Peyer's patch (tissue), 4 donors: ENCODE results near the gene RASSF4. TPM values are rescaled to one million over a fixed set of nuclear protein-coding genes. Genes with fewer than 3 reads are reported as not detected.

Source experiments
- DNase-seq, 3 donors: peaks; one replicate each; pipeline ENCODE4 v3.0.0-alpha.2; 2017 to 2019
- H3K27ac ChIP-seq, 4 donors: fragments of 200-600 bp; sonication (generic); one replicate each; pipeline ENCODE4 v1.5.1; 2016 to 2019
- H3K27me3 ChIP-seq, 2 donors: fragments of 200-600 bp; sonication (generic); one replicate each; pipeline ENCODE4 v1.5.1; 2019
- H3K36me3 ChIP-seq, 3 donors: fragments of 200-600 bp; sonication (generic); one replicate each; pipeline ENCODE4 v1.5.1; 2016 to 2019
- H3K4me1 ChIP-seq, 4 donors: fragments of 200-600 bp; sonication (generic); one replicate each; pipeline ENCODE4 v1.5.1; 2016 to 2019
- H3K4me3 ChIP-seq, 4 donors: fragments of 200-600 bp; sonication (generic); 1 replicate in 3 of 4; 2 replicates in 1 of 4; pipeline ENCODE4 v1.5.1; 2016 to 2019; ENCODE audit warnings: mild to moderate bottlenecking in 1 of 4
- H3K9me3 ChIP-seq, 4 donors: fragments of 200-600 bp; sonication (generic); one replicate each; pipeline ENCODE4 v1.5.1; 2016 to 2019; ENCODE audit warnings: mild to moderate bottlenecking in 1 of 4
- POLR2A ChIP-seq, 2 donors: fragments of 450-650 bp; IDR thresholded peaks; one replicate each; pipeline ENCODE4 v1.5.1; 2017; ENCODE audit warnings: antibody characterized with exemption in 2 of 2, mild to moderate bottlenecking in 2 of 2, moderate library complexity in 2 of 2
- total RNA-seq, 4 donors: library from RNA; depleted of rRNA; stranded (reverse); fragments of >200 nt; gene quantifications; one replicate each; pipeline ENCODE4 v1.1.0, GENCODE V29; 2016
- TF ChIP-seq, protein P1 (sequence below), 6 experiments: fragments of 450-650 bp in 4 of 6; fragments of 200-600 bp in 2 of 6; sonication (generic) in 1 of 6; IDR thresholded peaks; one replicate each; pipeline ENCODE4 v1.5.1; 2017 to 2019; ENCODE audit warnings: antibody characterized with exemption in 6 of 6, mild to moderate bottlenecking in 3 of 6, moderate library complexity in 1 of 6

RASSF4 gene
- total RNA-seq, 4 donors from 2014 or later, result 62.7 to 99.6 (median 68.2) TPM

DNA sequence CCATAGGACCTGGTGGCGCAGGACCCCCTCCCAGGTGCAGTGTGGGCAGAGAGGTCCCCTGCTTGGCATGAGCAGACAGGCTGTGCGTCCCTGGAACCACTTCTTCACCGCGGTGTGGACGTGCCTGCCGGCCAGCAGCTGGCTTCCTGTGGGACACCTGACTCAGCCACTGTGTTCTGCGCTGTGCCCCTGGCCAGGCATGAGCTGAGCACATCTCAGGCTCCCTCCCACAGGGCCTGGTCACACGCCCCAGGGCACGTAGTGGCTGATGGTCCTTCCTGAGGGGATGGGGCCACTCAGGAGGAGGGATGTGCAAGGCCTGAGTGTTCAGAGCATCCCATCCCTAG is 22.5 kb downstream of the RASSF4 start:
- peak in 2 of 3 donors; percentile 45 to 48 for DNase-seq
- Histone ChIP-seq H3K27me3 (no peaks in the 10 kb centered on the region), H3K9me3 (no peaks in the 10 kb centered on the region), H3K27ac (peak overlapping the region in 3 of 4 donors; percentile 42 to 84 (median 56)), H3K4me1 (peaks cover 0 to 44% (median 4%) of the 10 kb centered on the region in 4 donors), H3K4me3 (no peak overlapping the region), H3K36me3 (peaks cover 0 to 24% (median 0%) of the 10 kb centered on the region in 3 donors)
- TF ChIP-seq, protein P1, sequence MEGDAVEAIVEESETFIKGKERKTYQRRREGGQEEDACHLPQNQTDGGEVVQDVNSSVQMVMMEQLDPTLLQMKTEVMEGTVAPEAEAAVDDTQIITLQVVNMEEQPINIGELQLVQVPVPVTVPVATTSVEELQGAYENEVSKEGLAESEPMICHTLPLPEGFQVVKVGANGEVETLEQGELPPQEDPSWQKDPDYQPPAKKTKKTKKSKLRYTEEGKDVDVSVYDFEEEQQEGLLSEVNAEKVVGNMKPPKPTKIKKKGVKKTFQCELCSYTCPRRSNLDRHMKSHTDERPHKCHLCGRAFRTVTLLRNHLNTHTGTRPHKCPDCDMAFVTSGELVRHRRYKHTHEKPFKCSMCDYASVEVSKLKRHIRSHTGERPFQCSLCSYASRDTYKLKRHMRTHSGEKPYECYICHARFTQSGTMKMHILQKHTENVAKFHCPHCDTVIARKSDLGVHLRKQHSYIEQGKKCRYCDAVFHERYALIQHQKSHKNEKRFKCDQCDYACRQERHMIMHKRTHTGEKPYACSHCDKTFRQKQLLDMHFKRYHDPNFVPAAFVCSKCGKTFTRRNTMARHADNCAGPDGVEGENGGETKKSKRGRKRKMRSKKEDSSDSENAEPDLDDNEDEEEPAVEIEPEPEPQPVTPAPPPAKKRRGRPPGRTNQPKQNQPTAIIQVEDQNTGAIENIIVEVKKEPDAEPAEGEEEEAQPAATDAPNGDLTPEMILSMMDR (IDR thresholded peaks at IDR 0.05), result no peak
- TF ChIP-seq POLR2A (IDR thresholded peaks at IDR 0.05), result no peak

- Histone ChIP-seq H3K9me3 (no peaks in the 10 kb centered on the region), H3K36me3 (peaks cover 0 to 25% (median 0%) of the 10 kb centered on the region in 3 donors), H3K4me3 (no peak overlapping the region), H3K27ac (peak overlapping the region in 3 of 4 donors; percentile 42 to 84 (median 56)), H3K27me3 (no peaks in the 10 kb centered on the region), H3K4me1 (peaks cover 0 to 44% (median 4%) of the 10 kb centered on the region in 4 donors)
- TF ChIP-seq, protein P1 (IDR thresholded peaks at IDR 0.05), result no peak
- TF ChIP-seq POLR2A (IDR thresholded peaks at IDR 0.05), result no peak
- peak in 1 of 3 donors; percentile 37 for DNase-seq
Observed at GRCh38 chr10:44982496-44982895, 22.9 kb downstream of the RASSF4 start.

DNA sequence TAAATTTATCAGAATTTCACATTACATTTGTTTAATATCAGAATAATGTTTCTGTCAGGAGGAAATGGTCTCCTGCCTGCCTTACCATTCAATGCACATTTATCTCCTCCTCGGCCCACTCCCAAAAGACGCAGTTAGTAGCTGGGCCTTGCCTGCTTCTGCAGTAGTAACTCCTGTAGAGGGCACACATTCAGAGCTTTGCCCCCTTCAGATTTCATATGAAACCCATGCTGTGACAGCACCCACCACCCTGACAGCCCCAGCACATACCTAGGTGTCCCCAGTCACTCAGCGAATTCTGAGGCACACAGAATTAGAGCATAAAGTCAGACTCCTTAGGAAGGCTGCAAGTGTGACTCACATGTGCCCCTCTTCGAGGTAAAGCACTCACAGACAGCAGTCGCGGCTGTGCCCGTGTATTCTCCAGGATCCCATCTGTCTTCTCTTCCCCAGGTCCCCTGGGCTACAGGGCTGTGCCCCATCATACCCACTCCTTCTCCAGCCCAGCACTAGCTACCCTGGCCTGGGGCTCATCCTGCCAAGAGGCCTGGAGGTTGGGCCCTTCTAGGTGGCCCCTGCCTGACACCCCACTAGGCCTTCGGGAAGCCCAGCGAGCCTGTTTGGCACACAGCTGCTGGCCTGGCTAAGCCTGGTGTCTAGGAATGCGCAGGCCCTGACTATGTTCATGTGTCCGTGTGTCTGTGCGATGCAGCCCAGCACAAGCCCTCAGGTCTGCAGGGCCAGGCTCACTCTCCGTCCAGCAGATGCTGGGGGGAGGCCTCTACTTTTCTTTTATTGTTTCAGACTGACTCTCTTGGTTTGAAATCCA is 23.7 kb downstream of the RASSF4 start:
- no peaks in the 10 kb centered on the region for H3K27me3 ChIP-seq
- peaks cover 0 to 25% (median 0%) of the 10 kb centered on the region in 3 donors for H3K36me3 ChIP-seq
- H3K27ac ChIP-seq, result peak overlapping the region in 2 of 4 donors; percentile 5 to 84
- H3K9me3 ChIP-seq, result no peaks in the 10 kb centered on the region
- no peak overlapping the region for H3K4me3 ChIP-seq
- peaks cover 0 to 38% (median 4%) of the 10 kb centered on the region in 4 donors for H3K4me1 ChIP-seq
- TF ChIP-seq POLR2A (IDR thresholded peaks at IDR 0.05), result no peak
- TF ChIP-seq, protein P1 (IDR thresholded peaks at IDR 0.05), result no peak
- DNase-seq, result peak in 1 of 3 donors; percentile 35

DNA sequence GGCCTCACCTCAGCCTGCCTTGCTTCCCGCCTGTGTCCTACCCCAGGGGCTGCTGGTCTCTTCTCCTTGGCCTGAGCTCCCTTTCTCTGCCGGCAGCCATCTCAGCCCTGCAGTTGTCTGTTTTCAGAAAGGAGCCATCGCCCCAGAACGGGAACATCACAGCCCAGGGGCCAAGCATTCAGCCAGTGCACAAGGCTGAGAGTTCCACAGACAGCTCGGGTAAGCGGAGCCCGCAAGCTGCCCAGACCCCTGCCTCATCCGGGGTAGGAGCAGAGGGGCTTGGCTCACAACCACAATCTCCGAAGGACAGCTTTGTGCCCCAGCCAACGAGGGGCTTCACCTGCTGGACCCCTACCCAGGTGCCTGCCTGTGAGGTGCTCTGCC is 24.3 kb downstream of the RASSF4 start:
- H3K4me3 ChIP-seq, result no peak overlapping the region
- no peaks in the 10 kb centered on the region for H3K9me3 ChIP-seq
- no peaks in the 10 kb centered on the region for H3K27me3 ChIP-seq
- H3K27ac ChIP-seq, result peak overlapping the region in 2 of 4 donors; percentile 5 to 31
- H3K36me3 ChIP-seq, result peaks cover 0 to 31% (median 0%) of the 10 kb centered on the region in 3 donors
- TF ChIP-seq, protein P1 (IDR thresholded peaks at IDR 0.05), result no peak
- no peak for TF ChIP-seq POLR2A (IDR thresholded peaks at IDR 0.05)
- H3K4me1 ChIP-seq, result peaks cover 0 to 32% (median 1%) of the 10 kb centered on the region in 4 donors
- peak in 1 of 3 donors; percentile 36 for DNase-seq

DNA sequence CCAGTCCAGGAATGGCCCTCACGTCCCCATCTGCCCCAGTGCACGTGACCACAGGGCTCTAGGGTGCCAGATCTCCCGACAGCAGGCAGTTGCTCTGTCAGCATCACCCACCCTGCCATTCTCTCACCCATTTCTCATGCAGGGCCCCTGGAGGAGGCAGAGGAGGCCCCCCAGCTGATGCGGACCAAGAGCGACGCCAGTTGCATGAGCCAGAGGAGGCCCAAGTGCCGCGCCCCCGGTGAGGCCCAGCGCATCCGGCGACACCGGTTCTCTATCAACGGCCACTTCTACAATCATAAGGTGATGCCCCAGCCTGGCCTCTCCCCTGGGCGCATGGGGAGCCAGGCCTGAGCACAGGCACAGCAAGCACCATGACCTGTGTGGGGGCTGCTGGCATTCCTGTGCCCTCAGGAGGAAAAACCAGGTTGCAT is 25.1 kb downstream of the RASSF4 start:
- H3K36me3 ChIP-seq, result peaks cover 0 to 31% (median 0%) of the 10 kb centered on the region in 3 donors
- no peaks in the 10 kb centered on the region for H3K9me3 ChIP-seq
- H3K27me3 ChIP-seq, result no peaks in the 10 kb centered on the region
- no peak overlapping the region for H3K4me3 ChIP-seq
- peaks cover 0 to 24% (median 0%) of the 10 kb centered on the region in 4 donors for H3K4me1 ChIP-seq
- peak overlapping the region in 2 of 4 donors; percentile 25 to 31 for H3K27ac ChIP-seq
- DNase-seq, result peak in 1 of 3 donors; percentile 18
- TF ChIP-seq, protein P1 (IDR thresholded peaks at IDR 0.05), result no peak
- no peak for TF ChIP-seq POLR2A (IDR thresholded peaks at IDR 0.05)
